GM23338 (cell line): ENCODE data around the gene UBN2. TPM values are rescaled to one million over a fixed set of nuclear protein-coding genes. Genes with fewer than 3 reads are reported as not detected.

Experiments
- ATAC-seq: fragments of 200-7000 bp; cut with Tn5 transposase; 3 replicates; pipeline ENCODE4 v1.9.1; 2020
- DNase-seq: peaks from one replicate; pipeline ENCODE4 v3.0.0-alpha.2; 2015; ENCODE audit warnings: low spot score
- H2AFZ ChIP-seq: fragments of 200-600 bp; sonication (generic); 2 replicates; pipeline ENCODE4 v1.8.0; 2016; ENCODE audit warnings: antibody characterized with exemption, mild to moderate bottlenecking, moderate library complexity
- H3F3A ChIP-seq: fragments of 200-600 bp; sonication (generic); replicated peaks from 2 replicates; pipeline ENCODE4 v1.8.0; 2017; ENCODE audit warnings: antibody characterized with exemption, mixed run types, low read depth
- H3K27ac ChIP-seq: fragments of 200-600 bp; sonication (generic); 2 replicates; pipeline ENCODE4 v1.6.1; 2016; ENCODE audit warnings: low read depth
- H3K27me3 ChIP-seq: fragments of 200-600 bp; sonication (generic); 2 replicates; pipeline ENCODE4 v1.8.0; 2016; ENCODE audit warnings: mild to moderate bottlenecking, mixed run types, moderate library complexity; ENCODE audit not compliant: insufficient read depth
- H3K36me3 ChIP-seq: fragments of 200-600 bp; sonication (generic); 2 replicates; pipeline ENCODE4 v1.8.0; 2016; ENCODE audit warnings: mild to moderate bottlenecking; ENCODE audit not compliant: insufficient read depth
- H3K4me1 ChIP-seq: fragments of 200-600 bp; sonication (generic); 2 replicates; pipeline ENCODE4 v1.8.0; 2016; ENCODE audit warnings: mild to moderate bottlenecking, moderate library complexity; ENCODE audit not compliant: insufficient read depth
- H3K4me2 ChIP-seq: fragments of 200-600 bp; sonication (generic); 2 replicates; pipeline ENCODE4 v1.7.1; 2017; ENCODE audit warnings: mixed run types
- H3K4me3 ChIP-seq: fragments of 200-600 bp; sonication (generic); 2 replicates; pipeline ENCODE4 v1.6.1; 2016; ENCODE audit warnings: mixed run types
- H3K79me2 ChIP-seq: fragments of 200-600 bp; sonication (generic); replicated peaks from 2 replicates; pipeline ENCODE4 v1.8.0; 2017; ENCODE audit warnings: mild to moderate bottlenecking; ENCODE audit not compliant: insufficient read depth
- H3K9me2 ChIP-seq: fragments of 200-600 bp; sonication (generic); 2 replicates; pipeline ENCODE4 v1.8.0; 2017; ENCODE audit not compliant: insufficient read depth
- H4K20me1 ChIP-seq: fragments of 200-600 bp; sonication (generic); replicated peaks from 2 replicates; pipeline ENCODE4 v1.8.0; 2017; ENCODE audit warnings: mild to moderate bottlenecking; ENCODE audit not compliant: insufficient read depth
- H3K27ac Mint-ChIP-seq: 2 replicates; pipeline ENCODE4 v1.8.0; 2020; ENCODE audit warnings: inconsistent platforms, mild to moderate bottlenecking, moderate library complexity, mixed read lengths
- H3K27me3 Mint-ChIP-seq: 3 replicates; pipeline ENCODE4 v1.8.0; 2022; ENCODE audit warnings: low read depth, mild to moderate bottlenecking, moderate library complexity, mixed read lengths, inconsistent platforms; ENCODE audit not compliant: insufficient read depth, poor library complexity
- H3K36me3 Mint-ChIP-seq: 3 replicates; pipeline ENCODE4 v1.8.0; 2021; ENCODE audit warnings: low read depth, mild to moderate bottlenecking, inconsistent platforms, moderate library complexity, mixed read lengths
- H3K4me1 Mint-ChIP-seq: 3 replicates; pipeline ENCODE4 v1.8.0; 2020; ENCODE audit warnings: mild to moderate bottlenecking, inconsistent platforms, mixed read lengths
- H3K4me3 Mint-ChIP-seq: 3 replicates; pipeline ENCODE4 v1.8.0; 2021; ENCODE audit warnings: moderate library complexity, mild to moderate bottlenecking, inconsistent platforms, mixed read lengths
- H3K9me3 Mint-ChIP-seq: 3 replicates; pipeline ENCODE4 v1.8.0; 2020; ENCODE audit warnings: moderate library complexity, mild to moderate bottlenecking, inconsistent platforms, mixed read lengths
- CREB1 ChIP-seq: fragments of 250-450 bp; sonication (Bioruptor Pico); IDR thresholded peaks from 2 replicates; pipeline ENCODE4 v1.5.0; 2020; ENCODE audit warnings: low read depth, mild to moderate bottlenecking, moderate library complexity
- CTCF ChIP-seq, 2 experiments: fragments of 200-600 bp in 1 of 2; sonication (generic) in 1 of 2; conservative IDR thresholded peaks; 2 replicates each; pipeline versions ENCODE4 v1.5.1 to v1.6.1; 2016 to 2017; ENCODE audit warnings: antibody characterized with exemption in 2 of 2, low read depth in 2 of 2, mild to moderate bottlenecking in 2 of 2, moderate library complexity in 1 of 2
- EZH2 ChIP-seq: fragments of 200-600 bp; sonication (generic); IDR thresholded peaks from one replicate; pipeline ENCODE4 v1.8.0; 2017; ENCODE audit warnings: antibody characterized with exemption, mild to moderate bottlenecking, low read depth; ENCODE audit not compliant: unreplicated experiment
- EZH2phosphoT487 ChIP-seq: fragments of 200-600 bp; sonication (generic); IDR thresholded peaks from one replicate; pipeline ENCODE4 v1.8.1; 2018; ENCODE audit warnings: antibody characterized with exemption; ENCODE audit not compliant: unreplicated experiment
- POLR2AphosphoS5 ChIP-seq: IDR thresholded peaks from 2 replicates; pipeline ENCODE4 v1.6.1; 2016; ENCODE audit warnings: antibody characterized with exemption, low read depth
- REST ChIP-seq: IDR thresholded peaks from one replicate; pipeline ENCODE4 v1.6.1; 2018; ENCODE audit warnings: antibody characterized with exemption; ENCODE audit not compliant: unreplicated experiment
- STAT1 ChIP-seq: IDR thresholded peaks from one replicate; pipeline ENCODE4 v1.6.1; 2016; ENCODE audit warnings: antibody characterized with exemption; ENCODE audit not compliant: unreplicated experiment
- ZNF114 ChIP-seq: fragments of 250-450 bp; sonication (Bioruptor Pico); IDR thresholded peaks from 2 replicates; pipeline ENCODE4 v1.5.0; 2020; ENCODE audit warnings: mild to moderate bottlenecking, moderate library complexity
- ZNF331 ChIP-seq: fragments of 250-450 bp; sonication (Bioruptor Pico); IDR thresholded peaks from 2 replicates; pipeline ENCODE4 v1.5.0; 2020; ENCODE audit warnings: low read depth, mild to moderate bottlenecking, moderate library complexity
- polyA plus RNA-seq: library from polyadenylated mRNA; unstranded; fragments of >200 nt; fragmentation: Nextera tagmentation; extraction: Ambion mirVana; gene quantifications from 2 replicates; pipeline ENCODE4 v1.2.1, GENCODE V29; 2016
- total RNA-seq: library from RNA; depleted of rRNA; stranded (reverse); fragments of >200 nt; shearing (Covaris generic); gene quantifications from 2 replicates; pipeline ENCODE4 v1.2.3, GENCODE V29; 2014
- TF ChIP-seq, protein P1 (sequence below): IDR thresholded peaks from 2 replicates; pipeline ENCODE4 v1.6.1; 2016; ENCODE audit warnings: antibody characterized with exemption

Gene UBN2
- total and polyA plus RNA-seq, 2 experiments from 2014 or later: 18.5 to 26.6 TPM

DNA sequence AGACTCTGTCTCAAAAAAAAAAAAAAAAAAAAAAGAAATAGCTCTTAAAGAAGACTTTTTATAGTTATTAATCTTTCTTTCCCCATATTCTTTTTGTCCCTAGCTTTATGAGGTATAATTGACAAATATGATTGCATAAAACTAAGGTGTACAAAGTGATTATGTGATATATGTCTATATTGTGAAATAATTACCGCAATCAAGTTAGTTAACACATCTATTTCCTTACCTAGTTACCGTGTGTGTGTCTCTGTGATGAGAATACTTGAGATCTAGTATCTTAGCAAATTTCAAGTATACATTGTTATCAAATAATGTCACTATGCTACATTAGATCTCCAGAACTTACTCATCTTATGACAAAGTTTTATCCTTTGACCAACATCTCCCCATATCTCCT, 30.7 kb upstream of the UBN2 start:
- Histone ChIP-seq H3K4me1 (no peaks in the 10 kb centered on the region), H3K4me3 (no peak overlapping the region), H3K36me3 (no peaks in the 10 kb centered on the region), H2AFZ (no peak overlapping the region), H3K9me2 (no peaks in the 10 kb centered on the region), H3F3A (no peaks in the 10 kb centered on the region), H3K27ac (no peak overlapping the region), H3K27me3 (no peaks in the 10 kb centered on the region), H4K20me1 (no peaks in the 10 kb centered on the region), H3K4me2 (no peak overlapping the region), H3K79me2 (no peaks in the 10 kb centered on the region)
- Mint-ChIP-seq H3K27ac (no peak overlapping the region), H3K4me3 (no peak overlapping the region), H3K36me3 (peaks cover 1% of the 10 kb centered on the region; the same call in 2 of the 3 replicates), H3K27me3 (peaks cover 9% of the 10 kb centered on the region), H3K4me1 (peaks cover 4% of the 10 kb centered on the region; the same call in 1 of the 3 replicates), H3K9me3 (peaks cover 3% of the 10 kb centered on the region; the same call in 2 of the 3 replicates)
- ATAC-seq: no peak
- TF ChIP-seq CREB1 (CRISPR knock-in tag) (no peak), EZH2 (no peak), CTCF (conservative IDR thresholded peaks at IDR 0.05; ENCODE audit: low read depth in 2 of 2) (no peak), STAT1 (no peak), REST (no peak), ZNF331 (CRISPR knock-in tag) (no peak), EZH2phosphoT487 (no peak), ZNF114 (CRISPR knock-in tag) (no peak), POLR2AphosphoS5 (no peak)
- TF ChIP-seq, protein P1, sequence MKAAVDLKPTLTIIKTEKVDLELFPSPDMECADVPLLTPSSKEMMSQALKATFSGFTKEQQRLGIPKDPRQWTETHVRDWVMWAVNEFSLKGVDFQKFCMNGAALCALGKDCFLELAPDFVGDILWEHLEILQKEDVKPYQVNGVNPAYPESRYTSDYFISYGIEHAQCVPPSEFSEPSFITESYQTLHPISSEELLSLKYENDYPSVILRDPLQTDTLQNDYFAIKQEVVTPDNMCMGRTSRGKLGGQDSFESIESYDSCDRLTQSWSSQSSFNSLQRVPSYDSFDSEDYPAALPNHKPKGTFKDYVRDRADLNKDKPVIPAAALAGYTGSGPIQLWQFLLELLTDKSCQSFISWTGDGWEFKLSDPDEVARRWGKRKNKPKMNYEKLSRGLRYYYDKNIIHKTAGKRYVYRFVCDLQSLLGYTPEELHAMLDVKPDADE: no peak
- no peak for DNase-seq
